ENCODE measurements around the gene TCF12. TPM values are rescaled to one million over a fixed set of nuclear protein-coding genes. Genes with fewer than 3 reads are reported as not detected.

The TCF12 gene
- 203 TPM for polyA plus RNA-seq (2013, experiment 1 of 4)
- polyA plus RNA-seq (2013, experiment 2 of 4), result 203 TPM
- 173 TPM for polyA plus RNA-seq (2013, experiment 3 of 4)
- polyA plus RNA-seq (2013, experiment 4 of 4), result 207 TPM

GRCh38 chr15:56918046-56918938, at the start of gene TCF12:
Gene TCF12 (plus strand): TSS chr15:56918644. CDS start chr15:56919914, 1,270 bp downstream.
- H3K9me3 ChIP-seq (ENCODE audit: control insufficient read depth, low read length), result no peaks in the 10 kb centered on the region
- H3K36me3 ChIP-seq (ENCODE audit: control insufficient read depth, insufficient read depth, low read length), result no peaks in the 10 kb centered on the region
- peak within 1 kb of the TSS; percentile 92 for H3K4me3 ChIP-seq (ENCODE audit: insufficient read depth, low read depth, low read length)
- H3K27me3 ChIP-seq (ENCODE audit: control insufficient read depth, insufficient read depth, low read length, poor library complexity, severe bottlenecking), result no peaks in the 10 kb centered on the region
- 1% methylated on average over 97 of the region's 97 CpGs for WGBS, 2 experiments
- peak within 1 kb of the TSS; percentile 80 for H3K27ac ChIP-seq (ENCODE audit: insufficient read depth, low read depth, low read length, poor library complexity, severe bottlenecking)
- peaks cover 17% of the 10 kb centered on the region for H3K4me1 ChIP-seq (ENCODE audit: control insufficient read depth, insufficient read depth, low read length)

- H3K4me3 ChIP-seq (ENCODE audit: insufficient read depth, low read depth, low read length), result no peak overlapping the region
- no peaks in the 10 kb centered on the region for H3K9me3 ChIP-seq (ENCODE audit: control insufficient read depth, low read length)
- 68 to 72% methylated on average over 3 of the region's 3 CpGs for WGBS, 2 experiments
- H3K4me1 ChIP-seq (ENCODE audit: control insufficient read depth, insufficient read depth, low read length), result no peaks in the 10 kb centered on the region
- no peak overlapping the region for H3K27ac ChIP-seq (ENCODE audit: insufficient read depth, low read depth, low read length, poor library complexity, severe bottlenecking)
- H3K27me3 ChIP-seq (ENCODE audit: control insufficient read depth, insufficient read depth, low read length, poor library complexity, severe bottlenecking), result no peaks in the 10 kb centered on the region
- no peaks in the 10 kb centered on the region for H3K36me3 ChIP-seq (ENCODE audit: control insufficient read depth, insufficient read depth, low read length)
Observed at GRCh38 chr15:56869573-56869972, 48.9 kb upstream of the TCF12 start.

DNA sequence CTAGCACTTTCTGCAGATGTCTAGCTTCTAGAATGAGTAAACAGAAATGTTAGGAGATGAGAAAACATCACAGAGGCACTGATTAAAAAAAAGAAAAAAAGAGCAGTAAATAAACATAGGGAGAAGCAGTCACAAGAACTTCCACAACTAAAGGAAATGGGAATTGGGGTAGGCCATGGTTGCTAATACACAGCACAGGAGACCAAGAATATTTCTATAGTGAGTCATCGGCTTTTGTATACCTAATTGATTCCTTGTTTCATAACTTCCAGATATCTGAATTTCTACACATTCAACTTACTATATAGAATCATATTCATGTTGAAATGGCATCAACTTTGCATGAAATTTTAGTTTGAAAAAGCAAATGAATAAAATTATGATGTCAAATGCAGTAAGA, 47.3 kb upstream of the TCF12 start:
- no peaks in the 10 kb centered on the region for H3K27me3 ChIP-seq (ENCODE audit: control insufficient read depth, insufficient read depth, low read length, poor library complexity, severe bottlenecking)
- no peaks in the 10 kb centered on the region for H3K36me3 ChIP-seq (ENCODE audit: control insufficient read depth, insufficient read depth, low read length)
- WGBS, 2 experiments, result 100% methylated on average over 1 of the region's 1 CpG

GRCh38 chr15:56871867-56872266, 46.6 kb upstream of the TCF12 start:
- H3K36me3 ChIP-seq (ENCODE audit: control insufficient read depth, insufficient read depth, low read length), result no peaks in the 10 kb centered on the region
- H3K4me1 ChIP-seq (ENCODE audit: control insufficient read depth, insufficient read depth, low read length), result no peaks in the 10 kb centered on the region
- H3K27ac ChIP-seq (ENCODE audit: insufficient read depth, low read depth, low read length, poor library complexity, severe bottlenecking), result no peak overlapping the region
- WGBS, 2 experiments, result 86 to 93% methylated on average over 4 of the region's 4 CpGs
- no peaks in the 10 kb centered on the region for H3K9me3 ChIP-seq (ENCODE audit: control insufficient read depth, low read length)
- H3K27me3 ChIP-seq (ENCODE audit: control insufficient read depth, insufficient read depth, low read length, poor library complexity, severe bottlenecking), result no peaks in the 10 kb centered on the region
- no peak overlapping the region for H3K4me3 ChIP-seq (ENCODE audit: insufficient read depth, low read depth, low read length)

More for the DNA sequence above, 47.3 kb upstream of the TCF12 start:
- Histone ChIP-seq H3K9me3 (ENCODE audit: control insufficient read depth, low read length) (no peaks in the 10 kb centered on the region), H3K27ac (ENCODE audit: insufficient read depth, low read depth, low read length, poor library complexity, severe bottlenecking) (no peak overlapping the region), H3K4me3 (ENCODE audit: insufficient read depth, low read depth, low read length) (no peak overlapping the region), H3K4me1 (ENCODE audit: control insufficient read depth, insufficient read depth, low read length) (no peaks in the 10 kb centered on the region)

GRCh38 chr15:56877255-56877970, 41.0 kb upstream of the TCF12 start:
- H3K27me3 ChIP-seq (ENCODE audit: control insufficient read depth, insufficient read depth, low read length, poor library complexity, severe bottlenecking), result no peaks in the 10 kb centered on the region
- 97 to 98% methylated on average over 4 to 8 of the region's 8 CpGs for WGBS, 2 experiments
- H3K27ac ChIP-seq (ENCODE audit: insufficient read depth, low read depth, low read length, poor library complexity, severe bottlenecking), result no peak overlapping the region

GRCh38 chr15:56879502-56879901, 38.9 kb upstream of the TCF12 start:
- no peaks in the 10 kb centered on the region for H3K9me3 ChIP-seq (ENCODE audit: control insufficient read depth, low read length)
- H3K4me3 ChIP-seq (ENCODE audit: insufficient read depth, low read depth, low read length), result no peak overlapping the region
- H3K36me3 ChIP-seq (ENCODE audit: control insufficient read depth, insufficient read depth, low read length), result no peaks in the 10 kb centered on the region
- no peaks in the 10 kb centered on the region for H3K4me1 ChIP-seq (ENCODE audit: control insufficient read depth, insufficient read depth, low read length)
- 69 to 72% methylated on average over 2 of the region's 2 CpGs for WGBS, 2 experiments
- H3K27ac ChIP-seq (ENCODE audit: insufficient read depth, low read depth, low read length, poor library complexity, severe bottlenecking), result no peak overlapping the region
- no peaks in the 10 kb centered on the region for H3K27me3 ChIP-seq (ENCODE audit: control insufficient read depth, insufficient read depth, low read length, poor library complexity, severe bottlenecking)

More at GRCh38 chr15:56877255-56877970, 41.0 kb upstream of the TCF12 start:
- Histone ChIP-seq H3K36me3 (ENCODE audit: control insufficient read depth, insufficient read depth, low read length) (no peaks in the 10 kb centered on the region), H3K4me3 (ENCODE audit: insufficient read depth, low read depth, low read length) (no peak overlapping the region), H3K9me3 (ENCODE audit: control insufficient read depth, low read length) (no peaks in the 10 kb centered on the region), H3K4me1 (ENCODE audit: control insufficient read depth, insufficient read depth, low read length) (no peaks in the 10 kb centered on the region)

DNA sequence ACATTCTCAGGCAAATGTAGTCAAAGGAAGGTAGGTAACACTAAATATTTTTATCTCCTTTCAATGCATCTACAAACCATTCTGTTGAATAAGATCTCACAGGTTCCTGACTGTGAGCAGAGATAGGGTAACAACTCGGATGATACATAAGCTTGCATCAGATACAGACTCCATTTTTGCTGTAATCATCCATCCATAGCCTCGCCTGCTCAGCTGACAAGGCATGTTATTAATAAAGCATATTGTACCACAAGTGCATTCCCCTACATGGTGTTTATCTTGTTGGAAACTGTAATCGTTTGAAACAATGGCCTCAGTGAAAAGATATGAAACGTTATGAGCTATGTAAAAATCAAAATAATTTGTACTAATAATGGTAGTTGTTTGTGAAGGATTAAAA, 35.4 kb upstream of the TCF12 start:
- 83 to 92% methylated on average over 4 of the region's 4 CpGs for WGBS, 2 experiments
- no peaks in the 10 kb centered on the region for H3K9me3 ChIP-seq (ENCODE audit: control insufficient read depth, low read length)
- no peaks in the 10 kb centered on the region for H3K36me3 ChIP-seq (ENCODE audit: control insufficient read depth, insufficient read depth, low read length)
- H3K27ac ChIP-seq (ENCODE audit: insufficient read depth, low read depth, low read length, poor library complexity, severe bottlenecking), result no peak overlapping the region
- H3K27me3 ChIP-seq (ENCODE audit: control insufficient read depth, insufficient read depth, low read length, poor library complexity, severe bottlenecking), result no peaks in the 10 kb centered on the region
- peaks cover 9% of the 10 kb centered on the region for H3K4me1 ChIP-seq (ENCODE audit: control insufficient read depth, insufficient read depth, low read length)
- no peak overlapping the region for H3K4me3 ChIP-seq (ENCODE audit: insufficient read depth, low read depth, low read length)

DNA sequence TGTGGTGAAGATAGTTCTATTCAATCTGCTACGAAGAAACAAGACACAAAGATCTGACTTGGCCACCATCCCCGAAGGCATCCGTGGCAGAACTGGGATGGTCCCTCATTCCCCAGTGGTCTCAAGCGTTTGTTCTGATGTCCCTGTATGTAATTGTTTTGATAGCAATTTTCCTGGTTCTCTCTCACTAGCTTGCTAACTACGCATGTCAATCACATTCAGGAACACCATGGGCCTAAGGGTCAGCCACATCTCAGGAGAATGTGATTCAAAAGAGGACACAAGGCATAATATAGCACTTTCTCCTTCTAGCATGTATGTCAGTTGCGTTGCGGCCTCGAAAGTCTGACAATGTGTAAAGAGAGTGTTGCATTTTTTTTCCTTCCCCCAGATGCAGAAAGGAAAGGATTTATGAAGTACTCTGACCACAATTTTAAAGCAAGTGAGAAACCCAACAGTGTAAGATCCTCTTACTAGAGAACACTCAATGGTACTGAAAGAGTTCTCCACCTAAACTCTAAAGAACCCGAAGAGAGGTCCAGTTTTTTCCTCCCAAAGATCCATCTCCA, 32.0 kb upstream of the TCF12 start:
- Histone ChIP-seq H3K27ac (ENCODE audit: insufficient read depth, low read depth, low read length, poor library complexity, severe bottlenecking) (peak overlapping the region; percentile 93), H3K27me3 (ENCODE audit: control insufficient read depth, insufficient read depth, low read length, poor library complexity, severe bottlenecking) (no peaks in the 10 kb centered on the region), H3K36me3 (ENCODE audit: control insufficient read depth, insufficient read depth, low read length) (no peaks in the 10 kb centered on the region), H3K4me1 (ENCODE audit: control insufficient read depth, insufficient read depth, low read length) (peaks cover 16% of the 10 kb centered on the region), H3K4me3 (ENCODE audit: insufficient read depth, low read depth, low read length) (peak overlapping the region; percentile 51), H3K9me3 (ENCODE audit: control insufficient read depth, low read length) (no peaks in the 10 kb centered on the region)
- WGBS, 2 experiments, result 73 to 79% methylated on average over 9 of the region's 9 CpGs

GRCh38 chr15:56886932-56887781, 31.3 kb upstream of the TCF12 start:
- Histone ChIP-seq H3K4me1 (ENCODE audit: control insufficient read depth, insufficient read depth, low read length) (peaks cover 16% of the 10 kb centered on the region), H3K27me3 (ENCODE audit: control insufficient read depth, insufficient read depth, low read length, poor library complexity, severe bottlenecking) (no peaks in the 10 kb centered on the region), H3K36me3 (ENCODE audit: control insufficient read depth, insufficient read depth, low read length) (no peaks in the 10 kb centered on the region), H3K27ac (ENCODE audit: insufficient read depth, low read depth, low read length, poor library complexity, severe bottlenecking) (peak overlapping the region; percentile 93), H3K4me3 (ENCODE audit: insufficient read depth, low read depth, low read length) (peak overlapping the region; percentile 51), H3K9me3 (ENCODE audit: control insufficient read depth, low read length) (no peaks in the 10 kb centered on the region)
- 1% methylated on average over 78 of the region's 78 CpGs for WGBS, 2 experiments
